Upper lobe of left lung (tissue), 4 donors: Measurements from ENCODE around the gene C19orf85.

Experiments
- CTCF ChIP-seq, 6 experiments: fragments of 450-650 bp in 4 of 6; fragments of 200-600 bp in 2 of 6; sonication (generic) in 2 of 6; IDR thresholded peaks; one replicate each; pipeline ENCODE4 v1.5.1; 2016 to 2019; ENCODE audit warnings: antibody characterized with exemption in 6 of 6
- POLR2A ChIP-seq, 4 donors: fragments of 450-650 bp; IDR thresholded peaks; one replicate each; pipeline ENCODE4 v1.5.1; 2016 to 2017; ENCODE audit warnings: antibody characterized with exemption in 4 of 4, mild to moderate bottlenecking in 2 of 4

- TF ChIP-seq CTCF (IDR thresholded peaks at IDR 0.05): no peak
- no peak for TF ChIP-seq POLR2A (IDR thresholded peaks at IDR 0.05)
Observed at GRCh38 chr19:55479451-55480230, 15.1 kb upstream of the C19orf85 start.
